Gastrocnemius medialis (tissue), 4 donors: Measurements from ENCODE around the gene PCDHA9.

Experiments used
- POLR2A ChIP-seq, 2 donors: fragments of 450-650 bp; IDR thresholded peaks; one replicate each; pipeline ENCODE4 v1.6.1; 2017; ENCODE audit warnings: antibody characterized with exemption in 2 of 2, mild to moderate bottlenecking in 2 of 2, moderate library complexity in 2 of 2
- TF ChIP-seq, protein P1 (sequence below), 5 experiments: fragments of 450-650 bp in 3 of 5; fragments of 200-600 bp in 2 of 5; sonication (generic) in 2 of 5; IDR thresholded peaks in 4 of 5; conservative IDR thresholded peaks in 1 of 5; 1 replicate in 4 of 5; 2 replicates in 1 of 5; pipeline ENCODE4 v1.5.1; 2016 to 2019; ENCODE audit warnings: antibody characterized with exemption in 5 of 5, mild to moderate bottlenecking in 3 of 5, moderate library complexity in 3 of 5

DNA sequence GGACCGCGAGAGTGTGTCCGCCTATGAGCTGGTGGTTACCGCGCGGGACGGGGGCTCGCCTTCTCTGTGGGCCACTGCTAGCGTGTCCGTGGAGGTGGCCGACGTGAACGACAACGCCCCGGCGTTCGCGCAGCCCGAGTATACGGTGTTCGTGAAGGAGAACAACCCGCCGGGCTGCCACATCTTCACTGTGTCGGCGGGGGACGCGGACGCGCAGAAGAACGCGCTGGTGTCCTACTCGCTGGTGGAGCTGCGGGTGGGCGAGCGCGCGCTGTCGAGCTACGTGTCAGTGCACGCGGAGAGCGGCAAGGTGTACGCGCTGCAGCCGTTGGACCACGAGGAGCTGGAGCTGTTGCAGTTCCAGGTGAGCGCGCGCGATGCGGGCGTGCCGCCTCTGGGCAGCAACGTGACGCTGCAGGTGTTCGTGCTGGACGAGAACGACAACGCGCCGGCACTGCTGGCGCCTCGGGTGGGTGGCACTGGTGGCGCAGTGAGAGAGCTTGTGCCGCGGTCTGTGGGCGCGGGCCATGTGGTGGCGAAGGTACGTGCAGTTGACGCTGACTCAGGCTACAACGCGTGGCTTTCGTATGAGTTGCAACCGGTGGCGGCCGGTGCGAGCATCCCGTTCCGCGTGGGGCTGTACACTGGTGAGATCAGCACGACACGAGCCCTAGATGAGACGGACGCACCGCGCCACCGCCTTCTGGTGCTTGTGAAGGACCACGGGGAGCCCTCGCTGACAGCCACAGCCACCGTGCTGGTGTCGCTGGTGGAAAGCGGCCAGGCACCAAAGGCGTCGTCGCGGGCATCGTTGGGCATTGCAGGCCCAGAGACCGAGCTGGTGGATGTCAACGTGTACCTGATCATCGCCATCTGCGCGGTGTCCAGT, 12.3 kb upstream of the PCDHA9 start:
- TF ChIP-seq, protein P1, sequence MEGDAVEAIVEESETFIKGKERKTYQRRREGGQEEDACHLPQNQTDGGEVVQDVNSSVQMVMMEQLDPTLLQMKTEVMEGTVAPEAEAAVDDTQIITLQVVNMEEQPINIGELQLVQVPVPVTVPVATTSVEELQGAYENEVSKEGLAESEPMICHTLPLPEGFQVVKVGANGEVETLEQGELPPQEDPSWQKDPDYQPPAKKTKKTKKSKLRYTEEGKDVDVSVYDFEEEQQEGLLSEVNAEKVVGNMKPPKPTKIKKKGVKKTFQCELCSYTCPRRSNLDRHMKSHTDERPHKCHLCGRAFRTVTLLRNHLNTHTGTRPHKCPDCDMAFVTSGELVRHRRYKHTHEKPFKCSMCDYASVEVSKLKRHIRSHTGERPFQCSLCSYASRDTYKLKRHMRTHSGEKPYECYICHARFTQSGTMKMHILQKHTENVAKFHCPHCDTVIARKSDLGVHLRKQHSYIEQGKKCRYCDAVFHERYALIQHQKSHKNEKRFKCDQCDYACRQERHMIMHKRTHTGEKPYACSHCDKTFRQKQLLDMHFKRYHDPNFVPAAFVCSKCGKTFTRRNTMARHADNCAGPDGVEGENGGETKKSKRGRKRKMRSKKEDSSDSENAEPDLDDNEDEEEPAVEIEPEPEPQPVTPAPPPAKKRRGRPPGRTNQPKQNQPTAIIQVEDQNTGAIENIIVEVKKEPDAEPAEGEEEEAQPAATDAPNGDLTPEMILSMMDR (IDR thresholded peaks at IDR 0.05 in 4 of 5, conservative IDR thresholded peaks at IDR 0.05 in 1 of 5), result no peak
- TF ChIP-seq POLR2A (IDR thresholded peaks at IDR 0.05), result no peak
